ENCODE measurements around the gene ANO4.

ANO4 gene

GRCh38 chr12:100942984-100943749 lies 148.6 kb downstream of the ANO4 start:
- no peak for DNase-seq (ENCODE audit: low read depth in 1 of 2, low spot score in 1 of 2)

- no peak for DNase-seq (ENCODE audit: low read depth in 1 of 2, low spot score in 1 of 2)
These were observed 157.2 kb downstream of the ANO4 start for GRCh38 chr12:100951756-100952155.

DNA sequence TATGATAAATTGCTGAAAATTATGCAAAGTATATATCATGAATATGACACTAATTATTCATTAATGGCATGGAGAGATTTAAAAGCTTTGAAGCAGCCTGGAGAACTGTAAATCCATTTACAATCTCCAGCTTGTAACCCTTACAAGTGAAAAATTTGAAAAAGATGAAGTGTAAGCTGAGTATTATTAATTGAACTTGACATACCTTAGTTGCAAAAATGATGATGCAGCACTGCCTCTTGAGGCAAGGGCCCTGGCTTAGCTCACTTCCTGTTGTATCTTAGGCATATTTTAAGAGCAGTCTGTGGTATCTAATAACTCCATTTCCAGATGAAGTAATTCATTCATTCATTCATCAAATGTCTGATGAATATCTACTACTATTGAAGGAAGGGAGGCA lies 158.6 kb downstream of the ANO4 start:
- no peak for DNase-seq (ENCODE audit: low read depth in 1 of 2, low spot score in 1 of 2)

DNA sequence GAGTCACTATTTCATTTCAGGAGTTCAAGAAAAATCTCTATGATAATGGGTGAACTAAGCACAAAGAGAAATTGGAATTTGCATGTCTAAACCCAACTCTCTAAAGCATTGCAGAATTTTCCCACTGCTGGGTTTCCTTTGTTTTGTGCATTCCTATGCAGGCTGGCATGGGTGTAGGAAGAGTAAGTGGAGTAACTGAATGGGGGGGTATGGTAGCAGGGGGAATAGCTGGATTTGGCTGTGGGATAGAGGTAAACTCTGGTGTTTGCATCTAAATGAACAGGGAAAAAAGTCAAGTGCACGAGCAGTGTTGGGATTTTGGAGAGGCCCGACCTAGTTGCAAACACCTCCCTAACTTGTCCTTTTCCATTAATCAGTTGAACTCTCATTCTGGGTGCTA lies 159.1 kb downstream of the ANO4 start:
- no peak for DNase-seq (ENCODE audit: low read depth in 1 of 2, low spot score in 1 of 2)

DNA sequence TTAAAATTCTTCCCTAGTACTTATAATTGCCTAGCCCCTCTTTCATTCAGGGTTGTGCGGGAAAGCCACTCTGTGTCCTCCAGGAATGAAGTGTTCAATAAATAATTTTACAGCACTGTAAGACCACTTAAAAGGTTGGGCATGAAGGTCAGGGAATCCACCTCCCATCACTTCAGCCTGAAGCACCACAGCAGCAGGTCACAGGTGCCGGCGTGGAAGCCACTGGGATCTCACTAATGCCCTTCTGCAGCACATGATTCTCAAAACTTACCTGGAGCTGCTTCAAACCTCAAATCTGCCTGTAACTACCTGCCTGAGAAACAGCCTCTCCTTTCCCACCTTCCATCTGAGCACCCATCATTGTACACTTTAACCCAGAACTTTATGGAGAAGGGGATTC lies 159.5 kb downstream of the ANO4 start:
- DNase-seq (ENCODE audit: low read depth in 1 of 2, low spot score in 1 of 2), result no peak

- DNase-seq (ENCODE audit: low read depth in 1 of 2, low spot score in 1 of 2), result no peak
These were observed 160.6 kb downstream of the ANO4 start for GRCh38 chr12:100955139-100955538.

- no peak for DNase-seq (ENCODE audit: low read depth in 1 of 2, low spot score in 1 of 2)
These were observed 161.8 kb downstream of the ANO4 start for GRCh38 chr12:100956311-100956852.

DNA sequence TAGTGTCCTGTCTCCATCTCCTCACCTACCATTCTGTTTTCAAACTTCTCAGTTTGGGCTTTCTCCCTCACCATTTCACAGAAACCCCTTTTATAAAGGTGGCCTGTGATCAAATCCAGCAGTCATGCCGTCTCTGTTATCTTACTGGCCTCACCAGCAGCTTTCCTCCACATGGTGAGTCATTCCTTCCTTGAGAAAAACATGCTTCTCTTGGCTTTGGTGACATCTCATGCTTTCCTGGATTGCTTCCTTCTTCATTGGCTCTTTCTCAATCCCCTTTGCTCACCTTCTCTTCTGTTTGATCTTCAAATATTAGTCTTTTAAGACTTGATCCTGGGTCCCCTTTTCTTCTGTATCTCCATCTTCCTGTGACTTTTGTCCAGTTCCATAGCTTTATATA lies 164.9 kb downstream of the ANO4 start:
- no peak for DNase-seq (ENCODE audit: low read depth in 1 of 2, low spot score in 1 of 2)

DNA sequence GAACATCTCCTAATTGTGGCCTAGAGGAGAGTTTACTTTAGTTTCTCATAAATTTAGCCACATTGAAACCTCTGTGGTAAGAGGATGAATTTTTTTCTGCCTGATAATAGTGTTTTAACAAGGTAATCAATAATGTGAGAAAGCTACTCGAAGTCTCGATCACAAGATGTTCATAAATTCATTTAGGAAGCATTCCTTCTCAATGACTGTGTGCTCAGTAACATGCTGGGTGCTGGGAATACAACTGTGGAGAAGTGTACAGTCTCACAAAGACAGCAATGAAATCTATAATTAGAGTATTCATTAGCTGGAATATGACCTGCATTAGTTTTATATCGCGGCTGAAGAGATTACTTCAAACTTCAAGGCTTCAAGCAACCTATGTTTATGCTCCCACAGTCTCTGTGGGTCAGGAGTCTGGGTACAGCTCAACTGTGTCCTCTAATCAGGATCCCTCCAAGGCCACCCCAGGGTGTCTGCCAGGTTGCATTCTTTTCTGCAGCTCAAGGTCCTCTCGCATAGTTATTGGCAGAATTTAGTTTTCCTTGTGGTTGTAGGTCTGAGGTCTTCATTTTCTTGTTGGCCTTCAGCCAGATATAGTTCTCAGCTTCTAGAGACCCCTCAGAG lies 167.6 kb downstream of the ANO4 start:
- no peak for DNase-seq (ENCODE audit: low read depth in 1 of 2, low spot score in 1 of 2)

GRCh38 chr12:100963381-100963780 lies 168.8 kb downstream of the ANO4 start:
- DNase-seq (ENCODE audit: low read depth in 1 of 2, low spot score in 1 of 2), result no peak

DNA sequence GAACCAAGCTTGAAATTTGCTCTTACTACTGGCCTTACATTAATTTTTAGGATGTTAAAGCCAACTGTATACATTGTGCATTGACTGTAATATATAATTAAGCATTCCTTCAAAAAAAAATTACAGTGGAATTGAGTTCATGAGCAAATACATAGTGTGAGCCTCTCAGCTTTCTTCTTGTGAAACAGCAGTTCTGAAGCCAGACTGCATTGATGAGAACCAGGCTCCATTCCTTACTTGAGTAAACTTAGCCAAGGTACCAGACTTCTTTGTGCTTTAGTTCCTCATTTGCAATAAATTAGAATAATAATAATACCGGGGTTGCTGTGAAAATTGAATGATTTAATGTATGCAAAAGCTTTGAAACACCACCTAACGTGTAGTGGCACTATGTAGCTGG lies 169.5 kb downstream of the ANO4 start:
- no peak for DNase-seq (ENCODE audit: low read depth in 1 of 2, low spot score in 1 of 2)

- DNase-seq (ENCODE audit: low read depth in 1 of 2, low spot score in 1 of 2), result no peak
These were observed 172.6 kb downstream of the ANO4 start for GRCh38 chr12:100967189-100967588.

DNA sequence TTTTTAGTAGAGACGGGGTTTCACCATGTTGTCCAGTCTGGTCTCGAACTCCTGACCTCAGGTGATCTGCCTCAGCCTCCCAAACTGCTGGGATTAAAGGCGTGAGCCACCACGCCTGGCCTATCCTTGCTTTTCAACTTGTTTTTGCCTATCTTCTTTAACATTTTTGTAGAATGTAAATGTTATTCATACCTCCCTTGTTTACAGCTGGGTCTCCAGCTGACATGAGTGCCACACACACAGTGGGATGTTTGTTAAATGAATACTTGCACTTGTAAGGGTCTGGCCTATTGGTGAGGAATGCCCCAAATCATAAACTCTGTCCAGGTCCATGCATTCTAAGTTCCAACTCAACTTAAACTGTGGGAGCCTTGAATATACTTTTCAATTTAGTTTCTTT lies 176.3 kb downstream of the ANO4 start:
- no peak for DNase-seq (ENCODE audit: low read depth in 1 of 2, low spot score in 1 of 2)

DNA sequence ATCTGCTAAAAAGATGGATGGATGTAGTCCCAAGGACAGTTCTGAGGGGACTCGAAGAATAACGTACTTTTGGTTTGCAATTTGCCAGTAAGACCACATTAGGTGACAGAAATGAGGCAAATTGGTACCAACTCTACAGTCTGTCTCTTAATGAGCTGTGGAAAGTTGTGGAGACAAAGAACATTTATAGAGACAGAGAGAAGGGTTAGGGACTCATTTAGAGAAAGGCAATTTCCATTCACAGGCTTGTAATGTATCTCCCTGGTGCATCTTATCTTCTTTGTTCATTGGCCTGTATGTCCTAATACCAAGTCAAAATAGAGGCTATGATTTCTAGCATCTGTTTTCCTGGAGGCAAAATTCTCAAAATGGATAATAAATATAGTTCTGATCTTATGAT lies 177.5 kb downstream of the ANO4 start:
- DNase-seq (ENCODE audit: low read depth in 1 of 2, low spot score in 1 of 2), result no peak

DNA sequence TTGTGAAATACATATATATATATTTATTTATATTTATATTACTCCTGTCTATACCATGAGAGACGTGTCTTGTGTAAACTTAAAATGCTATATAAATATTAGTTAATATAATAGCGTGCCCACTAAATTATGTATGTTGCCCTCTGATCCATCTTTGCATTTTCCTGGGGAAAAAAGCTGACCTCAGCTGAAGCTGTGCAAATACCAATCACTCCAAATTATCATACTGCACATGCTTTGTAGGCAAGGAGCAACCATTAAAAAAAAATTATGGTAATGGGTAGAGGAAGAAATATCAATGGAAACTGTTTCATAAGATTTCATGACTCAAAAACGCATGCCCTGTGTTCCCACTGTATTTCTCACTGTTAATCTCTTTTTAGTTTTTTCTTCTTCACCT lies 179.8 kb downstream of the ANO4 start:
- DNase-seq (ENCODE audit: low read depth in 1 of 2, low spot score in 1 of 2), result no peak

GRCh38 chr12:100974747-100975146 lies 180.2 kb downstream of the ANO4 start:
- DNase-seq (ENCODE audit: low read depth in 1 of 2, low spot score in 1 of 2), result no peak

- no peak for DNase-seq (ENCODE audit: low read depth in 1 of 2, low spot score in 1 of 2)
These were observed 182.2 kb downstream of the ANO4 start for GRCh38 chr12:100976735-100977134.

- DNase-seq (ENCODE audit: low read depth in 1 of 2, low spot score in 1 of 2), result no peak
These were observed 186.3 kb downstream of the ANO4 start for GRCh38 chr12:100980856-100981255.

DNA sequence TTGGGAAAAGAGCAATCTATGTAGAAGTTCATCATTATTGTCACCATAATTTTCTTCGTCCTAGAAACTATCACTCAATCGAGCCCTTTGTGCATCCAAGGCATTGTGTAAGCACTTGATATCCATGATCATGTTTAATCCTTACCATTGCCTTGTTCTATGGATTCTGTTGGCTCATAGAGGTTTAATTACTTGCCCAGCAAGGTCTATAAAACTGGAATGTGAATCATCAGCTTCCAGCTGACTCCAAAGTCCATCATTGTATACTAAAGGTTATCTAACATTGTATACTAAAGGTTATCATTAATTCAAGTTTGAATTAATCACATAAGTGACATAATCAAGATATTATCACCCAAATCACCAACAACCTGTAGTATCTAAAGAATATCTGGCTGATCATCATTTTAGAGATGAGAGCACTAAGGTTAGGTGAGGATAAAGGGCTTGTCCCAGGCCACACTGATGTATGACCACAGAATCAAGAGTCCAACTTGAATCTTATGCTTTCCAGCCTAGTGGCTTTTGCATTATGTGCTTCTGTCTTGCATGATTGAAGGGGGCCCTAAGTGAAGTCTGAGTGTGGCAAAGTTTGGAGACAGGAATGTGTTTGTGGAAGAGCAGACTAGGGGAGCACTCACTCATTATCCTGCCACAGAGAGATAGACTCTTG lies 188.1 kb downstream of the ANO4 start:
- DNase-seq (ENCODE audit: low read depth in 1 of 2, low spot score in 1 of 2), result no peak

DNA sequence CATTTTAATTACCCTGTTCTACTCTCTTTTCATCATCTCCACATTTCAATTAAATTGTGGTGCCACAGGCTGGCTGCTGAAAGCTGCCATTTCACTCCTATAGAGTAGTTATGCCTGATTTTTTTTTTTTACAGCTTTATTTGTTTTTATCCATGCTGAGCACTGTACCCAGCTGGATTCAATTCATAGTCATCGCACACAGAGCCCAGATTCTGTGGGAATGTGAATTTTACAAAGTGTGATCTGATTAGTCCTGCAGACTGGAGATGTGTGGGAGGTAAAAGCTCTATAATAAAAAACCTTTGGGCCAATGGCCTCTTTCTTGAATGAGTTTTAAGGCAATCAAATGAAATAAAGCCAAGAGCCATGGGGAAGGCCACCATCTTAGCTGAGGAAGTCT lies 190.2 kb downstream of the ANO4 start:
- no peak for DNase-seq (ENCODE audit: low read depth in 1 of 2, low spot score in 1 of 2)

DNA sequence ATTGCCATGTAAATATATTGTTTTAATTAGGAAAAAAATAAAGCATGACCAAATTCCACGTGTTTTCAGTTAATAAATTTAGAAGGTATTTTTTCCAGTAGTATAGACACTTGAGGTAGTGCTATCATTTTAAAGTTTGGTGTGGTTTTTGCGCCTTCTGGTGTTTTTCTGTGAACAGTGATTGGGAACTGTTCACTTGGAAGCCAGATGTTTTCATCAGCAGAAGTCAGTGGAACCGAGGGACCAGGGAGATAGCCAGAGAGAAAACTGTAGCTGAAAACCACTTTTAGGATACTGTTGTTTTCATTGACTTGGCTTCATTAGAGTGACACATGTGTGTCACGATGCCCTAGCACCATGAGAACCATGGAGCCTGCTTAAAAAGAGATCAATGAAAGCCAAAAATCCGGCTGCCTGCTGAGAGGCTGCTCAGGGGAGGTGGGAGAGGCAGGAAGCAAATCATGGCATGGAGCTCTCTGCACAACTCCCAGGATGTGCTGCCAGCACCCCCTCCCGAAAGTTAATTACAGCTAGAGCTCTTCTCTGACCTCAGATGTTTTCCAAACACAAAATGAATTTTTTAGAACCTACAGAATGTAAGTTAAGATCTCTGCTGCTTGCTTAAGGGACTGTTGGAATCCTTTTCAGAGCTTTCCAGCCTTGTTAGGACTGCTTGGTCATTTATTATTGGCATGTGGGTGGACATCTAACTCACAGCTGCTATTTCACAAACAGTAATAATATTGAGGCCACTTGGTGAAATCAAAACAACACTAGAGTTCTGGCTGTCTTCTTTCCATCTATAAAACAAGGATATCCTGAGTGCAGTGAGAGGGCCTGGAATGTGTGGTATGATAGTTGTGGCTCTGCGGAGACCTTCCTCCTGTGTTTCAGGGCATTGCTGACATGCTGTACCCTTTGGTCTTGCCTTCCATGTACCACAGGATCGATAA lies 192.3 kb downstream of the ANO4 start:
- no peak for DNase-seq (ENCODE audit: low read depth in 1 of 2, low spot score in 1 of 2)
